Spleen (tissue), 13 donors: ENCODE data around the gene USHBP1. TPM values are rescaled to one million over a fixed set of nuclear protein-coding genes. Genes with fewer than 3 reads are reported as not detected.

ENCODE experiments used
- DNase-seq: peaks from one replicate; pipeline ENCODE4 v3.0.0-alpha.2; 2020
- H3K27ac ChIP-seq, 8 donors: fragments of 200-600 bp; sonication (generic) in 7 of 8; 1 replicate in 4 of 8; 2 replicates in 4 of 8; pipeline versions ENCODE4 v1.5.0 to v1.8.0; 2016 to 2021; ENCODE audit warnings: inconsistent platforms in 4 of 8, mild to moderate bottlenecking in 4 of 8, moderate library complexity in 1 of 8
- H3K27me3 ChIP-seq, 7 donors: fragments of 200-600 bp; sonication (generic) in 6 of 7; replicated peaks in 1 of 7; 1 replicate in 4 of 7; 2 replicates in 3 of 7; pipeline versions ENCODE4 v1.5.0 to v1.8.0; 2016 to 2021; ENCODE audit warnings: inconsistent platforms in 3 of 7, mild to moderate bottlenecking in 1 of 7
- H3K36me3 ChIP-seq, 6 donors: fragments of 200-600 bp; sonication (generic) in 5 of 6; 1 replicate in 4 of 6; 2 replicates in 2 of 6; pipeline versions ENCODE4 v1.5.0 to v1.8.0; 2016 to 2021; ENCODE audit warnings: inconsistent platforms in 2 of 6
- H3K4me1 ChIP-seq, 6 donors: fragments of 200-600 bp; sonication (generic) in 5 of 6; 1 replicate in 3 of 6; 2 replicates in 3 of 6; pipeline versions ENCODE4 v1.5.0 to v1.8.0; 2016 to 2021; ENCODE audit warnings: inconsistent platforms in 3 of 6
- H3K4me3 ChIP-seq, 8 donors: fragments of 200-600 bp; sonication (generic) in 7 of 8; 1 replicate in 4 of 8; 2 replicates in 4 of 8; pipeline versions ENCODE4 v1.5.0 to v1.8.0; 2016 to 2021; ENCODE audit warnings: inconsistent platforms in 4 of 8, mild to moderate bottlenecking in 4 of 8, moderate library complexity in 2 of 8
- H3K9me3 ChIP-seq, 8 donors: fragments of 200-600 bp; sonication (generic) in 7 of 8; 1 replicate in 4 of 8; 2 replicates in 4 of 8; pipeline versions ENCODE4 v1.5.0 to v1.8.0; 2016 to 2021; ENCODE audit warnings: inconsistent platforms in 4 of 8
- POLR2A ChIP-seq, 3 donors: fragments of 450-650 bp; IDR thresholded peaks; one replicate each; pipeline ENCODE4 v1.5.1; 2017; ENCODE audit warnings: antibody characterized with exemption in 3 of 3, mild to moderate bottlenecking in 1 of 3
- POLR2AphosphoS5 ChIP-seq, 3 donors: sonication (generic); formaldehyde crosslinking; IDR thresholded peaks; one replicate each; pipeline ENCODE4 v1.5.1; 2017; ENCODE audit warnings: antibody characterized with exemption in 3 of 3
- WGBS, 5 donors: extraction: QIAGEN DNeasy Blood & Tissue Kit in 3 of 5; methylation state at CpG; one replicate each; pipeline versions ENCODE4 v1.1.5 to v1.1.7; 2013 to 2018; 5-methylcytosine and 5-hydroxymethylcytosine counted together
- intact Hi-C: fragments of 100-400 bp; cut with DNase I; formaldehyde crosslinking; loops from one replicate; pipeline ENCODE4 v1.15.0; 2023; ENCODE audit warnings: low total_unique reads
- long read RNA-seq, 2 donors: transcript quantifications; one replicate each; lab custom pipeline, GENCODE V29; 2026
- polyA plus RNA-seq, 3 donors: library from polyadenylated mRNA; stranded (reverse); fragments of 200-250 nt; gene quantifications; one replicate each; pipeline ENCODE4 v1.2.1, GENCODE V29; 2013
- total RNA-seq, 7 donors: library from RNA; depleted of rRNA in 3 of 7; stranded (reverse); fragments of >200 nt in 3 of 7; fragmentation: NEBNext Ultra II Directional in 4 of 7; extraction: Animal tissue kit (Norgen Biotek cat#: 25700) in 4 of 7; gene quantifications; one replicate each; pipeline versions ENCODE4 v1.1.0 to v1.2.1, GENCODE V29; 2016 to 2021
- TF ChIP-seq, protein P1 (sequence below), 11 experiments: fragments of 200-600 bp in 7 of 11; fragments of 450-650 bp in 4 of 11; sonication (generic) in 4 of 11; IDR thresholded peaks in 8 of 11; conservative IDR thresholded peaks in 3 of 11; 1 replicate in 7 of 11; 2 replicates in 4 of 11; pipeline versions ENCODE4 v1.4.0 to v1.8.0; 2016 to 2021; ENCODE audit warnings: antibody characterized with exemption in 11 of 11, inconsistent platforms in 4 of 11, mild to moderate bottlenecking in 1 of 11
- donor health status: healthy with polysubstance abuse.
- donor health status: DM: no; HTN: no; CAD: no; lungs with moderate emphysema.
- donor health status: DM: no; HTN: no; CAD: no.
- donor health status: Bipolar disorder and iron deficiency.
- donor health status: healthy.
- donor health status: DM: no; HTN: no; CAD: no.
- donor health status: DM: yes; HTN: yes; CAD: no.

Gene USHBP1, protein sequence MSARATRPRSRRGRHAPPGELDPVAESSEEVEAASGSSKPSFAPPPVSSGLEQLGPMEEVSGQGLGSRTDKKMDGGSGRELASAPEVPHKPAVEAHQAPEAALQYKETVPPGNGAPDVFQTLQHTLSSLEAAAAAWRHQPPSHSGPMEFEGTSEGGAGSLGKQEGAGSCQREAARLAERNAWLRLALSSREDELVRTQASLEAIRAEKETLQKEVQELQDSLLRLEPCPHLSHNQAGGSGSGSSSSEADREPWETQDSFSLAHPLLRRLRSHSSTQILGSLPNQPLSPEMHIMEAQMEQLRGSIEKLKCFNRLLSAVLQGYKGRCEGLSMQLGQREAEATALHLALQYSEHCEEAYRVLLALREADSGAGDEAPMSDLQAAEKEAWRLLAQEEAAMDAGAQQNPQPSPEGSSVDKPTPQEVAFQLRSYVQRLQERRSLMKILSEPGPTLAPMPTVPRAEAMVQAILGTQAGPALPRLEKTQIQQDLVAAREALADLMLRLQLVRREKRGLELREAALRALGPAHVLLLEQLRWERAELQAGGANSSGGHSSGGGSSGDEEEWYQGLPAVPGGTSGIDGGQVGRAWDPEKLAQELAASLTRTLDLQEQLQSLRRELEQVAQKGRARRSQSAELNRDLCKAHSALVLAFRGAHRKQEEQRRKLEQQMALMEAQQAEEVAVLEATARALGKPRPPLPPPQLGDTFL
- total RNA-seq (10 to 100 TPM in 2 of 7 donors, 1 to 10 TPM in 5; 4.4 to 16.6 (median 7.6) TPM), polyA plus RNA-seq (10 to 100 TPM in 2 of 3 donors, 1 to 10 TPM in 1; 3.1 to 16.6 (median 12.4) TPM)
- long read RNA-seq, donor 1, partial matches to known transcripts = 0 of 3 reads
- long read RNA-seq, donor 1, other reads (novel, unspliced or antisense) = 0 of 3 reads
- long read RNA-seq, donor 2, partial matches to known transcripts = 0 of 1 reads
- long read RNA-seq, donor 2, other reads (novel, unspliced or antisense) = 0 of 1 reads

DNA sequence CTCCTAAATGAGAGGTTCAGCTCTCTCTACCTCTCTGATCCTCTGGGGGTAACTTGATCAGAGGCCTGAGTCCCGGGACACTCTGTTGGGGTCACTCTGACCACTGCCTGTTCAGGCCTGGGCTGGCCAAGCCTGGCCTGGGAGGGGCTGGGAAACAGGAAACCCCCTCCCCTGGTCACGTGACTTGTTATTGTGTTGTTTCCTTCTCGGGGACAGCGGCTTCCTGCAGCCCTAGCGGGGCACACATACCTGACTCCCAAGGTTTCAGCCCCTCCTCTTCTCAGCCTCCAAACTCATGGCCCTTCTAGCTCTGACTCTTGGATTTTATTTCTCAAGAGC is at the start of gene USHBP1:
Gene USHBP1, minus strand, starts transcription at position 105 of the 339 bp plus-strand sequence. CDS start 446 bp downstream, outside the sequence.
- Histone ChIP-seq H3K36me3 (peaks cover 0 to 14% (median 7%) of the 10 kb centered on the region in 6 donors), H3K4me1 (peaks cover 13 to 59% (median 42%) of the 10 kb centered on the region in 6 donors), H3K9me3 (peaks cover 0 to 5% (median 1%) of the 10 kb centered on the region in 8 donors), H3K27me3 (no peaks in the 10 kb centered on the region), H3K27ac (peak within 1 kb of the TSS; percentile 0 to 77 (median 64)), H3K4me3 (peak within 1 kb of the TSS in 5 of 8 donors; percentile 14 to 58 (median 16))
- DNase-seq = no peak
- intact Hi-C loops = no loop called here
- WGBS, 5 donors = 21 to 35% (median 25%) methylated on average over 5 of the region's 5 CpGs
- TF ChIP-seq, protein P1, sequence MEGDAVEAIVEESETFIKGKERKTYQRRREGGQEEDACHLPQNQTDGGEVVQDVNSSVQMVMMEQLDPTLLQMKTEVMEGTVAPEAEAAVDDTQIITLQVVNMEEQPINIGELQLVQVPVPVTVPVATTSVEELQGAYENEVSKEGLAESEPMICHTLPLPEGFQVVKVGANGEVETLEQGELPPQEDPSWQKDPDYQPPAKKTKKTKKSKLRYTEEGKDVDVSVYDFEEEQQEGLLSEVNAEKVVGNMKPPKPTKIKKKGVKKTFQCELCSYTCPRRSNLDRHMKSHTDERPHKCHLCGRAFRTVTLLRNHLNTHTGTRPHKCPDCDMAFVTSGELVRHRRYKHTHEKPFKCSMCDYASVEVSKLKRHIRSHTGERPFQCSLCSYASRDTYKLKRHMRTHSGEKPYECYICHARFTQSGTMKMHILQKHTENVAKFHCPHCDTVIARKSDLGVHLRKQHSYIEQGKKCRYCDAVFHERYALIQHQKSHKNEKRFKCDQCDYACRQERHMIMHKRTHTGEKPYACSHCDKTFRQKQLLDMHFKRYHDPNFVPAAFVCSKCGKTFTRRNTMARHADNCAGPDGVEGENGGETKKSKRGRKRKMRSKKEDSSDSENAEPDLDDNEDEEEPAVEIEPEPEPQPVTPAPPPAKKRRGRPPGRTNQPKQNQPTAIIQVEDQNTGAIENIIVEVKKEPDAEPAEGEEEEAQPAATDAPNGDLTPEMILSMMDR (IDR thresholded peaks at IDR 0.05 in 8 of 11, conservative IDR thresholded peaks at IDR 0.05 in 3 of 11) = no peak
- TF ChIP-seq POLR2AphosphoS5 (IDR thresholded peaks at IDR 0.05) (peak in 2 of 3 donors; percentile 68 to 84), POLR2A (IDR thresholded peaks at IDR 0.05) (no peak)

DNA sequence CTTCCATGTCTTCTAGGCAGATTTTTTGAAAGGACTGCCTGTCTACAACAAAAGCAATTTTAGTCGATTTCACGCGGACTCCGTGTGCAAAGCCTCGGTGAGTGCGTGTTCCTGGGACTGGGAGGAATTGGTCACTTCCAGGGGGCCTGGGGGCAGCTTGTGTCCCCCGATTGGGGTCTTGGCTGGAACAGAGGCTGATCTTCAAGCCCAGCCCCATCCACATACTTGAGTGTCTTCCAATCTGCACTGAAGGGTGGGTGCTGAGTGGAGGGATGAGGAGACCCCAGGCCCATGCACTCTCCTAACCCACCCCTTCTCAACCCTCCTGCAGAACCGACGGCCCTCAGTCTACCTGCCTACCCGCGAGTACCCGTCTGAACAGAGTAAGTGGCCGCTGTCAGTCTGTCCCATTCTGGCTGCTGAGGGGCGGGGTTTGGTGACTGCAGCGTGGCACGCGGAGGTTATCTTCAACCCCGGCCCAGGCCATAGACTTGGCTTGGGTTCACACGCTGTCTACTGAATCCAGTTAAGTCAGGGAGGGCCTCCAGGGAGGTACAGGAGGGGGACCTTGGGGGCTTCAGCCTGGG is 49.6 kb upstream of the USHBP1 start:
- DNase-seq = no peak
- peaks cover 11 to 42% (median 24%) of the 10 kb centered on the region in 6 donors for H3K4me1 ChIP-seq
- peaks cover 0 to 81% (median 36%) of the 10 kb centered on the region in 6 donors for H3K36me3 ChIP-seq
- TF ChIP-seq POLR2A (IDR thresholded peaks at IDR 0.05) (no peak), POLR2AphosphoS5 (IDR thresholded peaks at IDR 0.05) (no peak)
- TF ChIP-seq, protein P1 (IDR thresholded peaks at IDR 0.05 in 8 of 11, conservative IDR thresholded peaks at IDR 0.05 in 3 of 11) = no peak
- no peaks in the 10 kb centered on the region for H3K9me3 ChIP-seq
- intact Hi-C loops = no loop called here
- H3K4me3 ChIP-seq = no peak overlapping the region
- H3K27me3 ChIP-seq = no peaks in the 10 kb centered on the region
- WGBS, 5 donors = 93 to 97% (median 95%) methylated on average over 13 to 19 of the region's 19 CpGs
- no peak overlapping the region for H3K27ac ChIP-seq

DNA sequence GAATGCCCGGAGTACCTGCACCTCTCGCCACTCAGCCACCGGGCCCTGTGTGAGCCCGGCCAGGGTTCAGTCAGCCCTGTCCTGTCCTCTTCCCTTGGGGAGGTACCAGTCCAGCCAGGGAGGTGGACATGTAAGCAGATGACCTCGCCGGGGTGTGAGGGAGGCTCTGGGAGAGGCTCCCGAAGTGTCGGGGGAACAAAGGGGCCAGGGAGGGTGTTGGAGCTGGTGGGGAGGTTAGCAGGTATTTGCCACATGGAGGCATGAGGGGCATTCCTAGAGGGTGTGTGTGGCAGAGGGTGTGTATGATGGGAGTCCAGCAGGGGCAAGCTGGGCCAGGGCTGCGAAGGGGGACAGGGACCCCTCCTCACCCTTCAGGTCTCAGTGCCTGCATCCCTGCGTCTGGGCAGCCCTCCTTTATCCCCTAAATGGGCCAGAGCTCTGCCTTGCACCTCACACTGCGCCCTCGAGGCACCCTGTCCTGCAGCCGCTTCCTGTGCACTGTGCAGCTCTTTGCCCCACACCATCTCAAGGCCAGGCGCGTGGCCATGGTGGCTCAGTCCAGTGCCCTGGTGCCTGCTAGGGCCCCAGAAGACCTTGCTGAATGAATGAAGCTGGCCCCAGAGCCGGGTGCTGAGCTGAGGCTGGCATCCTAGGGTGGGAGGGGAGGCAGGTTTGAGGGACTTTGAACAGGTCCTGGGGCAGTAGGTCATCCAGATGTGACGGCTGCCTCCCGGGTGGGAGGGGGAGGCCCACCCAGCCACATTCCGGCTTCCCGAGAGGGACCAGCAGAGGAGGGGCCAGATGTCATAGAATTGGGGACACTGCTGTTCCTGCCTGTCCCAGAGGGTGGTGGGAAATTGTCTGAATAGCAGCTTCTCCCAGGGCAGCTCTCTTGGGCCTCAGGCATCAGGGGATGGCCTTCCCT is 47.9 kb upstream of the USHBP1 start:
- intact Hi-C loops = no loop called here
- H3K27ac ChIP-seq = no peak overlapping the region
- no peak overlapping the region for H3K4me3 ChIP-seq
- H3K4me1 ChIP-seq = peaks cover 11 to 55% (median 33%) of the 10 kb centered on the region in 6 donors
- no peaks in the 10 kb centered on the region for H3K27me3 ChIP-seq
- 86 to 93% (median 91%) methylated on average over 14 to 20 of the region's 20 CpGs for WGBS, 5 donors
- TF ChIP-seq POLR2AphosphoS5 (IDR thresholded peaks at IDR 0.05) (peak in 1 of 3 donors; percentile 21), POLR2A (IDR thresholded peaks at IDR 0.05) (no peak)
- TF ChIP-seq, protein P1 (IDR thresholded peaks at IDR 0.05 in 8 of 11, conservative IDR thresholded peaks at IDR 0.05 in 3 of 11) = no peak
- no peaks in the 10 kb centered on the region for H3K9me3 ChIP-seq
- DNase-seq = no peak
- peaks cover 0 to 64% (median 29%) of the 10 kb centered on the region in 6 donors for H3K36me3 ChIP-seq
